GM21786 (cell line): ENCODE results near the gene LRRC8E.
"Not testable (repeated sequence)": the region's sequence is repeated elsewhere in the genome, so short reads cannot be mapped to it uniquely, and the experiment has no call there.

Experiments
- ATAC-seq: cut with Tn5 transposase; IDR thresholded peaks from one replicate; pipeline ENCODE4 v1.9.1; 2021; ENCODE audit not compliant: unreplicated experiment

LRRC8E gene

DNA sequence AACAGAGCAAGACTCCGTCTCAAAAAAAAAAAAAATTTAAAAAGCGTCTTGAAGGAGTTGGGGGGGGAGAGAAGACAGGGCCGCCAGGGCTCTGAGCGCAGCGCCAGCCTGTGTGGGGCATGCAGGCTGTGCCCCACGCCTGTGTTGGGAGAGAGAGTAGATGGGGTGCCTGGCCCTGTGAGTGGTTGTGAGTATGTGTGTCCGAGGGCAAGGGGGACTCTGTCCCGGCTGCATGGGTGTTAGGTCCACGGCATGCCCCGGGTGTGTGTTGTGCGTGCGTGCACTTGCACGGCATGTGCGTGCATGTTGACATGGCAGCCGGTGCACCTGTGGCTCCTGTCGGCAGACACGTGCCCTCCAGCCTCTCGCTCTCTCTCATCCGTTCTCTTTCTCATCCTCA lies 18.8 kb downstream of the LRRC8E start:
- ATAC-seq = no peak

DNA sequence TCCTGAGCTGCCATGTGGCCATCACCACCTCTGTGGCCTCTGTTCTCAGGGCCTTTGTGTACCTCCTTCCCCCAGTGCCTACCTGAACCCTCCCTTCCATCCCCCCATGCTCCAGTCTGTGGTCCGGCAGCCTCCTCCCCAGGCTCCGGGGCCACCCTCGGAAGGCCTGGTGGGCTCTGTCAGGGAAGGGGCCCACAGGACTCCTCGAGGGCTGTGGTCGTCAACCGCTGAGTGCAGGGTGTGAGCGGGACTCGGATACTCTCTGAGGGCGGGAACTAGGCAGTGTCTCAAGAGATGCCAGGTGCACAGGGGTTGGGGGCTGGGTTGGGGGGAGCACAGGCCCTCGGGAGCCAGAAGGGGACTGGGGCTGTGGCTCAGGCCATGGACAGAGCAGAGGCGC lies 19.2 kb downstream of the LRRC8E start:
- ATAC-seq = no peak

DNA sequence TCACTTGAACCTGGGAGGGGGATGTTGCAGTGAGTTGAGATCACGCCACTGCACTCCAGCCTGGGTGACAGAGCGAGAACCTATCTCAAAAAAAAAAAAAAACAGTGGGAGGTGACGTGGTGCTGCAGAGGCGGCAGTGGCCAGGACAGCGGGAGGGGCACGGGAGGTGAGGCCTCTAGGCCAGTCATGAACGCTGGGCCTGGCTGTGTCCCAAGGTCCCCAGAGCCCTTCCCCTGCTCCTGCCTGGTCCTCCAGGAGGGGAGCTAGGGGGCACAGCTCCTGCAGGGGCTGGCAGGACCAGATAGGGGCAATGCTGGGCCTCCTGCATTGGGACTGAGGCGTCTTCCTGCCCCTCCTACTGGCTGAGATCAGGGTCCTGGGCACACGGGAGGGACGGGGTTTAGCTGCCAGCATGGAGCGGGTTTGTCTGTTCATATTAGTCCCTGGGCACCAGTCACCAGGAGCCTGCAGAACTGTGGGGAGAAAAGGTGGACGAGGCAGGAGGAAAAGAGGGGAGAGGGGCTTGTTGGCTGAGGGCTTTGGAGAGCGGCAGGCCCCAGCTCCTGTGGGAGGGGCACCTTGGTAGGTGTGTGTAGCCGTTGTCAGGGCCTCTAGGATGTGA lies 19.9 kb downstream of the LRRC8E start:
- ATAC-seq = no peak

GRCh38 chr19:7908742-7909461 lies 20.6 kb downstream of the LRRC8E start:
- no peak for ATAC-seq

- no peak for ATAC-seq
These were observed 21.3 kb downstream of the LRRC8E start for GRCh38 chr19:7909471-7910067.

- ATAC-seq = no peak
These were observed 22.2 kb downstream of the LRRC8E start for GRCh38 chr19:7910321-7911161.

DNA sequence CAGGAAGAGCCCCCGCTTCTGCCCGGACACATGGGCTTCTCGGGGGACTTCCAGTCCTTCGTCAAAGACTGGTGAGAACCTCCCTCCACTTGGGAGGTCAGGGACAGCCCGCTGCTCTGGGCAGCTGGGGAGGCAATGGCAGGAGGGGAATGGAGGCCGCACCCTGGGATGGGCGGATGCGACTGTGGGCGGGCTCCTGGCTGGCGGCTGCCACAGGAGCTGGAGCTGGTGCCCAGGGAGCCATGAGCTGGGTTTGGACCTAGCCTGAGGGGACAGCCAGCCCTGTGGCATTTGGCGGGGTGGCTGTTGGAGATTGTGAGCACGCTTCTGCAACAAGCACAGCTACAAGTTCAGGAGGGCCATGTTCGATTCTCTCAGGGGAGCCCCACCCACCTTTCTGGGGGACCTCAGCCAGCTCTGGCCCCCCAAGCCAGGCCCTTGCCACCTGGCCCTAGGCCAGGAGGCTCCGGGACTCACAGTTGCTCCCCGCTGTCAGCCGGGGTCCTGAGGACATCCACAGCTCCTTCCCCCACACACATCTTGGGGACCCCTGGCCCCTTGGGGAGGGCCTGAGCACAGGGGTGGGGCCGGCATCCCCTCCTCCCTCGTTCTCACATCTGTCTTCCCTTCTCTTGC lies 23.3 kb downstream of the LRRC8E start:
- ATAC-seq = no peak

DNA sequence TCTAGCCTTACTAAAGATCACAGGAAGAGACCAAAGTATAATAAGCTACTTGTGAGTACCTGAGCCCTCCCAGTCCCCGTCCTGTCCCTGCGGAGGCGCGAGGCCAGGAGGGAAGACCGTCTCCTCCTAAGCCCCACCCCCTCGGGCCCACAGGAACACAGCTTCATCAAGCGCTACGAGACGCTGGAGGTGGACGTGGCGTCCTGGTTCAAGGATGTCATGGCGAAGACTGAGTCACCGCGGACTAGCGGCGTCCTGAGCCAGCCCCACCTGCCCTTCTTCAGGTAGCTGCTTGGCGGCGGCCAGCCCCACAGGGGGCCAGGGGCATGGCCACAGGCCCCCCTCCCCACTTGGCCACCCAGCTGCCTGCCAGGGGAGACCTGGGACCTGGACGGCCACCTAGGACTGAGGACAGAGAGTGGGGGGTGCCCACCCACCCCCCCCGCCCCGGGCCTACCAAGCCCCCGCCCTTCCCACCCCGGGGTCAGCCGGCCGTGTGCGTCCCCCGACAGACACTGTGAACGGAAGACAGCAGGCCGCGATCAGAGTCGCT lies 23.9 kb downstream of the LRRC8E start:
- no peak for ATAC-seq

DNA sequence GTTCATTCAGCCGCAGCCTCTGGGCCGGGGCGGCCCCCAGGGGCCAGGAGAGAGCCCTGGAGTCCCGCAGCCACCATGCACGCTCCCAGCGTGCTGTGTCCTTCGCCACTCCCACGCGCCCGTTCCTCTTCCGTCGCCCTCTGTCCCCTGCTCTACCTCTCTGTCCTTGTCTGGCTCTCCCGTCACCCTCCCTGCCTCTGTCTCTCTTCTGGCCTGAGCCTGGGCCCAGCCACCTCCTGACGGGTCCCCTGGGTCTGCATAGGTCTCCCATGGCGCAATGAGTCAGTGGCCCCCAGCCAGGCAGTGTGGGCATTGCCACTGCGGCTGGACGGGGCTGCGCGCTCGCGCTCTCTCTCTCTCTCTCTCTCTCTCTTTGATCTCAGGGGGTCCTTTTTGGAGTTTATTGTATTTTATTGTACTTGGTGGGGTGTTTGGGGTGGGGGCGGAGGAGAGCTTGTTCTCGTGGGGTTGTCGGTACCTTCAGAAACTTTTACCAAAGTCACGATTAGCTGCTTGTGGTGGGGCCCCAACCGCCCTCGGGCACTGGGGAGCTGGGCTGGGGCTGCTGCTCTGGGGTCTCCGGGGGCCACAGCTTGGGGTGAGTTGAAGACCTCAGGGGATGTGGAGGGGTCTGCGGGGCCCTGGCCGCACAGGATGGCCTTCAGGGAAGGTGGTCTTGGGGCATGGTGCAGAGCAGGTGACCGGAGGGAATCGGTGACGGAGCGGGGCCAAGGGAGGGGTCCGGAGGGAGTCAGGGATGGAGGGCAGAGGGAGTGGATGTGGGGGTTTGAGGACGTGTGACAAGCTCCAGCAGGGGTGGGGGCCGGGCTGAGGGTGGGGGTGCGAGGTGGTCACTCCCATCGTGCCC lies 24.6 kb downstream of the LRRC8E start:
- no peak for ATAC-seq

DNA sequence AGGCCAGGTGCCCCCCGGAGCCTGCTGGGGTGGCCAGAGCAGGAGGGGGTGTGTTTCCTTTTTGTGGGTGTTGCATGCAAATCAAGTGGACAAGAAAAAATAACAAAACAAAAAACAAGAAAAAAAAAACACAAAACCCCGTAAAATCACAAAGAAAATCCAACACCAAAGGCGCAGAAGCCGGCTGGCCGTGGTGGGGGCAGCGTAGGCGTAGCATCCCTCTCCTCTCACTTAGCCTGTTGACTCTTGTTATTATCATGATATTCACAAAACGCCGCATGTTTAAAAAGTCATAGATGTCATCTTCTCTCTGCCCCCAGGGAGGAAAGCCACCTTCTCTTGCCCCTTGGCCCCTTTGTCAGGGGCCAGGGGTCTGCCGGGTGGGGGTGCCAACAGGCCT lies 25.3 kb downstream of the LRRC8E start:
- ATAC-seq = no peak

- no peak for ATAC-seq
These were observed 25.8 kb downstream of the LRRC8E start for GRCh38 chr19:7914099-7914498.

- no peak for ATAC-seq
These were observed 26.3 kb downstream of the LRRC8E start, which contains the start of gene TGFBR3L for GRCh38 chr19:7914598-7915045. Gene TGFBR3L (plus strand): TSS chr19:7914830.

GRCh38 chr19:7915250-7916102 lies 27.2 kb downstream of the LRRC8E start:
- ATAC-seq = no peak

GRCh38 chr19:7916103-7916954 lies 28.0 kb downstream of the LRRC8E start:
- ATAC-seq = no peak

DNA sequence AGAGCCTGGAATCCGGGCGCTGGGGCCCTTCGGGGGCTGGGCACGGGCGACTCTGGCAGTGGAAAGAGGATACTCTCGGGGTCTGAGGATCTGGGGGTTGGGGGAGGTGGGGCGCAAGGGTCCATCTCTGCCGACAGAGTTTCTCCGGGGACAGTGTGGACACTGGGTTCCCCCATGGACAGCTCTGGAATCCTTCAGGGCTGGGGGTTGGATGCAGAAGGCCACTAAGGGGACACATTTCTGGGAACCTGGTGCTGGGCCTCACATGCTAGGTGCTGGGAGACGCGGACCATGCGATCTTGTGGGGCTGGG lies 28.6 kb downstream of the LRRC8E start:
- ATAC-seq = no peak

DNA sequence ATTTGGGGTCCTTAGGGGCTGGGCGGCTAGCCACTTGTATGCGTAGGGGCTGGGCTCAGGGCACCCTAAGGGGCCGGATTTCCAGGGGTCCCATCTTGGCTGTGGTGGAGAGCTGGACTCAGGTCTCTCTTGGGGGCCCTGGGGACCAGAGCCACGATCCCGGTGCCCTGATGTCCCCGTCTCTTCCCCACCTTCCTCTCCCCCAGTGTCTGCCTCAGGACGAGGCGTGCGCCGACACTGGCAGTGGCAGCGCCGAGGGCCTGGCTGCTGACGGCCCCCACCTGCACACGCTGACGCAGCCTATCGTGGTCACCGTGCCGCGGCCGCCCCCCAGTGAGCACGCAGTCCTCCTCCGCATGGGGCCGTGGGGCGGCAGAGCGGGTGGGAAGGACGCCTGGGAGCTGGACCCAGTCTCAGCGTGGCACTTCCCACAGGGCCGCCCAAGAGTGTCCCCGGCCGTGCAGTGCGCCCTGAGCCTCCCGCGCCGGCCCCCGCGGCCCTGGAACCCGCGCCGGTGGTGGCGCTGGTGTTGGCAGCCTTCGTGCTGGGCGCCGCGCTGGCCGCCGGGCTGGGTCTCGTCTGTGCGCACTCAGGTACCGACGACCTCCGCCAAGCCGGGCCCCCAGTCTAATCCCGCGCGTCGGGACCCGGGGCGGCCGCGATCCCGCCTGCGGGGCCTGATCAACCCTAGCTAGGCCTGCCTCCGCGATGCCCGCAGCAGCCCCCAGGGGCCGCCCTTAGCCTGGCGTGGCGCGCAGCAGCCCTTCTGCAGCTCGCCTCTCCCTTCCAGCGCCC lies 29.2 kb downstream of the LRRC8E start:
- no peak for ATAC-seq

DNA sequence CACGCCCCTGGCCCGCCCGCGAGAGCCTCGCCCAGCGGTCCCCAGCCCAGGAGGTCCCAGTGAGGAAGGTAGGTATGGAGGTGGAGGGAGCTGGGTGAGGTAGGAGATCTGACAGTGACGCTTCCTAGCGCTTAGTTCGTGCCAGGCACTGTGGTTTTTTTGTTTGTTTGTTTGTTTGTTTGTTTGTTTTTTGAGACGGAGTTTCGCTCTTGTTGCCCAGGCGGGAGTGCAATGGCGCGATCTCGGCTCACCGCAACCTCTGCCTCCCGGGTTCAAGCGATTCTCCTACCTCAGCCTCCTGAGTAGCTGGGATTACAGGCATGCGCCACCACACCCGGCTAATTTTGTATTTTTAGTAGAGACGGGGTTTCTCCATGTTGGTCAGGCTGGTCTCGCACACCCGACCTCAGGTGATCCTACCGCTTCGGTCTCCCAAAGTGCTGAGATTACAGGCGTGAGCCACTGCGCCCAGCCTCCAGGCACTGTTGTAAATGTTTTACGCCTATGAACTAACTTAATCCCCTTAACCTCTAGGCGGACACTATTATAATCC lies 29.8 kb downstream of the LRRC8E start:
- not testable (repeated sequence) for ATAC-seq
